ENCODE measurements around the gene TSEN34.

GRCh38 chr19:54160854-54161253, 30.3 kb upstream of the TSEN34 start:
- TF ChIP-seq CTCF (IDR thresholded peaks at IDR 0.05; ENCODE audit: low read depth, low read length, poor library complexity, severe bottlenecking): no peak
- TF ChIP-seq EZH2phosphoT487 (IDR thresholded peaks at IDR 0.05; ENCODE audit: borderline replicate concordance, low read length): no peak
